GM21529 (cell line): Measurements from ENCODE around the gene URB1.
"Not testable (repeated sequence)": the region's sequence is repeated elsewhere in the genome, so short reads cannot be mapped to it uniquely, and the experiment has no call there.

Experiments used
- ATAC-seq: cut with Tn5 transposase; IDR thresholded peaks from one replicate; pipeline ENCODE4 v1.9.1; 2021; ENCODE audit not compliant: unreplicated experiment

Gene URB1, protein sequence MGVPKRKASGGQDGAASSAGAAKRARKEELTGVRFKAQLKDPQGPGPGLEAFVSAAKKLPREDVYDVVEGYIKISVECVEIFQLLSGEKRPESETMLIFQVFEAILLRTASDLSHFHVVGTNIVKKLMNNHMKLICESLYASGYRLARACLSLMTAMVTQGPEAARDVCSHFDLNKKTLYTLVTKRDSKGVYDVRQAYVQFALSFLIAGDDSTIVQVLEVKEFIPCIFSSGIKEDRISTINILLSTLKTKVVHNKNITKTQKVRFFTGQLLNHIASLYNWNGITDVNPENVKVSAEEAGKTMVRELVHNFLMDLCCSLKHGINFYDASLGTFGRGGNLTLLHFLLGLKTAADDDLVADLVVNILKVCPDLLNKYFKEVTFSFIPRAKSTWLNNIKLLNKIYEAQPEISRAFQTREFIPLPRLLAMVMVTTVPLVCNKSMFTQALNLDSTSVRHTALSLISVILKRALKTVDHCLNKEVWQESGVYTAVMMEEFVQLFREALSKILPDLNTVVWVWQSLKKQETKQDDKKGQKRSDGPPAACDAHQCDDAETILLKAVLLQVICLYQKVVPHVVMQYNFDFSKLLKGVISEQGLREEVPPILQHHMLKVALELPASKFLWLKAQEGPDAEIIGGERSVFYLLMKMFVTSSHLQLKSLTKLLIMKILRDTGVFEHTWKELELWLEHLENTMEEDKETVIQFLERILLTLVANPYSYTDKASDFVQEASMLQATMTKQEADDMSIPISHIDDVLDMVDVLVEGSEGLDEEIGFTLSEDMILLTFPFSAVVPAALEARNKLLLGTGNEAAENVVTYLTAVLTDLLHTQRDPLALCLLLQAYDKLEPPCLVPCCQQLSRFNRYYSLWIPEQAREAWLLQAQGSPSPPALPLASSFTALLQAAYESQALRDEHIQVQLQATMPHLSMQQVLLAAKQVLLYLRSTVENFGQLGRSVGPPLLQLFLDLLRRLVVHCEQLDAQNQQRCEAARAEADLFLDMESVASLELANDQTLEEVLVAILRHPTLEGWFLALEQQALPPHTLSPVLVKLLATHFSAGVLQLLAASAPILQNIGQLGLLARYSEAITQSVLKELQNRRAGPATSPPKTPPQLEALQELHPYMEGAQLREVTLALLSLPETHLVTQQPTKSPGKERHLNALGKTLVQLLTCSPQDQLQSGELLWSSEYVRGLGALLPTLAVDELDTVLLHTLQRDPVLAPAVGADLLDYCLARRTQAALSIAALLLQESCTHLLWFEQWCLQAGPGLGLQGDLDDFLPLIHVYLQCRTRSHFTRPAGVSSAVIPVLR (N-terminal part only)

GRCh38 chr21:32392880-32393676 is at the start of gene URB1:
TSS of gene URB1 (minus strand) at chr21:32393012. CDS start at chr21:32392910, 102 bp downstream.
- peak; percentile 94 for ATAC-seq

DNA sequence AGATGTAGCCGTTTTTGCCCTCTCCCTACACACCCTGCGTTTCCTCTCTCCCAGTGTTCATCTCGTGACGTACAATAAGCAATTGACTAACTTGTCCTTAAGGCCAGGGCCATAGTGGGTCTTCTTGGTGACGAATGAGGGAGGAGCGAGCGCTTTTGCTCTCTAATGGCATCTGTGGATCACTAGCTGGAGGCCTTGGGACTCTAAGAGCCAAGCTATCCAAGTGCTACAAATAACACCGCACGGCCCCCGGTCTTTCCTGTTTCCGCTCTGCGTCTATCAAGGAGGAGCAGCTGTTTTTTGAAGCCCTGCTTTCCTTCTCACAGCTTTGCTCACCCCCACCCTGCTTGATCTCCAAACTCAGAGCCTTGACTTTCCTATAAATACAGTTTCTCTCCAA is 44.9 kb upstream of the URB1 start:
- ATAC-seq: no peak

DNA sequence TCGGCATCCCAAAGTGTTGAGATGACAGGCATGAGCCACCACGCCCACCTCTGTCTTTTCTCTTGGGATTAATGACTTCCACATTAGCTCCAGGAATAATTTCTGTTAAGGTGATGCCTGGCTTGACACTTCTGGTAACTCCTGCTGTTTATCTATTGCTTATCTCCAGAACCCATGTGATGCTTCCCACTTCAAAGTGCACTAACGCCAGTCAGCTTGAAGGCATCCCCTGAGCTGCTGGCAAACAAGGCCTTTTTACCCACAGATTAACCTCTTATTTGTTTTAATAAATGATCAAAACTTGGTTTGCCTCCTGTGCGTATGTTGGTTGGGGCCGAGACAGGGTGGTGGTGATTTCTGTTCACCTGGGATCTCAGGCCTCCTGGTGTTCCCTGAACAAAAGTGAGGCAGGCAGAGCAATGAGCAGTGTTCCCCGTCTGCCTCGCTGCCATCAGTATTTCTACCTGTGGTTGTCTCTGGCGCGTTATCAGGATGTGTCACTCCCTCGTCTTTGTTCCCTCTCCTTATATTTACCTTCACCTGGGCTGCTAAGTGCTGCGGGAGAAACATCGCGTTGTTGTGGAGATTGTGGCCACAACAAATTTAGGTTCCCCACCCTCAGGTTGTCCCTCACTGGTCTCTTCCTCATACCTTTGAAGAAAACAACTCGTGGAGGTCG is 40.3 kb upstream of the URB1 start:
- ATAC-seq: not testable (repeated sequence)

- no peak for ATAC-seq
These were observed 35.3 kb upstream of the URB1 start for GRCh38 chr21:32427958-32428623.

DNA sequence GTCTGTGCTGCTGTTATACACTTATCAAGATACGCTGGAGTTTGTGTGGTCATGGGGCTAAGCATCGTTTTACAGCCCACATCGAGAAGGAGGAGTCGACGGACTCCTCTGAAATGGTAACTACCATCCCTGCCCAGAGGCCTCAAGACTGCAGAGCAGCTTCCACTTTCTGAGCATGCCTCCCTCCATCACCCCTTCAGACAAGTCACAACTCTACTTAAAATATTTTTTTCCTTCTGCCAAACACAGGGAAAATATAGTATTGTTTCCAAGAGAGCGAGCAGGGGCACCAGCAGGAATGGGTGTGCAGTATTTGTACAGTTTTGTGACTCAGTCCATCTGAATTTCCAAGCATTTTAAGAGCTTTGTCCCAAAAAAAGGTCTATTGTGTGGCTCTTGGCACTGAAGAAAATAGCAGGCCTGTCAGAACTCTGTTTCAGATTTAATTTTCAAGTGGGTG is 33.8 kb upstream of the URB1 start:
- ATAC-seq: no peak

DNA sequence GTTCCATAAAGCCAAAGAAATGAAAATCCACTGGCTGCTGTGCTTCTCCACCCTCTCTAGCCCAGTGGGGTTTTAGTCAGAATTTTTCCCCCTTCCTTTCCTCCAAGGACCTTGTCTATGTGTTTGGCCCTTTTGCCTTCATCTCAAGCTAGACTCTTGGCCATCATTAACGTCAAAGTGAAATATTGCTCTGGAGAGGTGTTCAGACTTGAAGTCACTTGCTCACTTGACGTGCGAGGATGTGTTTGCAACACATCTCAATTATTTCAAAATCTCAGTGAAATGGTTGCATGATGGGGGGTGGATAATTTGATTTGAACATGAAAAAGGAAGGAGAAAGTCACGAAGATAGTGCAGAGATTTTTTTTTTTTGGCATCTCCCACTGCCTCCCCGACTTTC is 33.3 kb upstream of the URB1 start:
- no peak for ATAC-seq

DNA sequence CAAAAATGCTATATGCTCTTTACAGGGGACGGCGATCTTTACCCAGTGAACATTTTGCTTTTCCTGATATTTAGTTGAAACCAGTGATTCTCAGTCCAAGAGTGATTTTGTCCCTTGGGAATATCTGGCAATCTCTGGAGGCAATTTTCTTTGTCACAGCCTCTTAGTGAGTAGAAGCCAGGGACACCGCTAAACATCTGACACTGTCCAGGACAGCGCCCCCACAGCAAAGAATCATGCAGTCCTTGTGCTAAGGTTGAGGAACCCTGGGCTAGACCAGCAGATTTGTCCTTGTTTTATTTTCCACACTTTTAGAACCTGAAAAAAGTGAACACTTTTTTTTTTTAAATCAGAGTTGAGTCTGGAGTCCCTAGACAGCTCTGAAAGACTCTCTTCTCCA is 32.8 kb upstream of the URB1 start:
- ATAC-seq: no peak

GRCh38 chr21:32424674-32425073 is 31.9 kb upstream of the URB1 start:
- ATAC-seq: no peak

- no peak for ATAC-seq
These were observed 31.4 kb upstream of the URB1 start for GRCh38 chr21:32424191-32424535.

GRCh38 chr21:32423320-32424190 is 30.7 kb upstream of the URB1 start:
- ATAC-seq: no peak

DNA sequence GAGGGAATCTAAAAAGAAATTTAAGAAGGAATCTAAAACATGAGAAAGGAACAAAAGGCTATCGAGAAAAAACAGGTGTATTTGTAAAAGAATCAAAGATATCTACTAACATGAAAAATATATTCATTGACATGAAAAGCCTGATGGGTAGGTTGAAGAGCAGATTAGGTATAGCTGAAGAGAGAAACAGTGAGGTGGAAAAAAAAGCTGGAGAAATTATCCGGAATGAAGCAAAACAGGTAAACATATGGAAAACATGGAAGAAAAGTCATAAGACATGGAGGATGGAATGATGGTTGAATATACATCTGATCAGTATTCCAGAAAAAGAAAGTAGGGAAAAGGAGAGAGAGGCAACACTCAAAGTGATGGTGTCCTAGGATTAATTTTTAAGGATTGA is 29.3 kb upstream of the URB1 start:
- no peak for ATAC-seq

GRCh38 chr21:32418146-32418545 is 25.3 kb upstream of the URB1 start:
- ATAC-seq: no peak

DNA sequence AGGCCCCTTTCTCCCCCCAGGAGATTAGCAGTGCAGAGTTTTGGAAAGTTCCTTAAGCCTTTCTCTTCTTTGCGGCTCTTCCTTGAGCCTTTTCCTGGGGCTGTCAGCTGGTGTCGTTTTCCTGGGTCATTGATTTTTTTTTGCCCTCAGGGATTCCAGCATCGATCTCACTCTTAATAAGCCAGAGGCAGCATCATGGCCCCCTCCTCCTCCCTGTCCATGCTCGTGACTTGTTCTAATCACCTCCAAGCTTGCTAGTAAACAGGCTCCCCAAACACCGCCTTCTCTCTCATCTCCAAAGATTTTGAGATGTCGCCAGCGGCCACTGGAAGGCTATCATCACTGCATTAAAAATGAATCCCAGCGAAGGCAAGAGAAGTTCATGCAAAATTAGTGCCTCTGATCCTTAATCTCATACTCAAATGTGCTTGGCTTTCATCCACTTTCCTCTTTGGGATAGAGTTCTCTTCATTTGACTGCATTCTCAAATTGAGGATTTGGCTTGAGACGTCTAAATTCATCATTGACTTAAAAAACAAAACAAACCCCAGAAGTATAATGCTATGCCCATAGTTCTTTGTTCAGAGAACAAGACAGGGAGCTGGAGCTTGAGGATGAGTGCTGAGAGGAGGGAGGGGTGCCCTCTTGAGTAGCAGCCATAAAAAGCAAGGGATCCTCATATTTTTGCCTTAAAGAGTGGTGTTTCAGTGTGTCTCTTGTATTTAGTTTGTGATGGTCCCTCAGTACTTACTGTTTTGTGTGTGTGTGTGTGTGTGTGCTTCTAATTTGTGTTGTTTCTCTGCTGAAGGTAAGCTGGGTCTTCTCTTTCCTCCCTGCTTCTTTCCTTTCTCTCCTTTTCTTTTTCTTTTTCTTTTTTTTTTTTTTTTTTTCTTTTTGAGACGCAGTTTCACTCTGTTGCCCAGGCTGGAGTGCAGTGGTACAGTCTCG is 22.9 kb upstream of the URB1 start:
- no peak for ATAC-seq

GRCh38 chr21:32414579-32415358 is 22.0 kb upstream of the URB1 start:
- ATAC-seq: no peak

- no peak for ATAC-seq
These were observed 21.1 kb upstream of the URB1 start for GRCh38 chr21:32413697-32414578.
